ENCODE data around the gene MLIP.

- TF ChIP-seq REST (IDR thresholded peaks at IDR 0.05; ENCODE audit: low read depth) (no peak), YY1 (IDR thresholded peaks at IDR 0.05; ENCODE audit: low read depth) (no peak), EP300 (IDR thresholded peaks at IDR 0.05; ENCODE audit: borderline replicate concordance) (no peak), RAD21 (IDR thresholded peaks at IDR 0.05; ENCODE audit: low read depth) (no peak), TAF1 (IDR thresholded peaks at IDR 0.05; ENCODE audit: low read depth) (no peak), USF1 (IDR thresholded peaks at IDR 0.05) (no peak), CREB1 (IDR thresholded peaks at IDR 0.05; ENCODE audit: low read depth) (no peak), ZBTB7A (IDR thresholded peaks at IDR 0.05; ENCODE audit: low read depth) (no peak)
Observed at GRCh38 chr6:54264581-54265272, 153.5 kb downstream of the MLIP start.

All from Ishikawa (cell line).